Breast epithelium (tissue), 3 donors: Measurements from ENCODE around the gene SEH1L.

Experiments
- CTCF ChIP-seq, 3 donors: fragments of 450-650 bp; IDR thresholded peaks; one replicate each; pipeline ENCODE4 v1.5.1; 2016 to 2017; ENCODE audit warnings: antibody characterized with exemption in 3 of 3, mild to moderate bottlenecking in 3 of 3, moderate library complexity in 3 of 3
- POLR2A ChIP-seq: fragments of 450-650 bp; IDR thresholded peaks from one replicate; pipeline ENCODE4 v1.6.1; 2016; ENCODE audit warnings: antibody characterized with exemption, mild to moderate bottlenecking, moderate library complexity
- POLR2AphosphoS5 ChIP-seq, 3 donors: sonication (generic); formaldehyde crosslinking; IDR thresholded peaks; one replicate each; pipeline ENCODE4 v1.6.1; 2017; ENCODE audit warnings: antibody characterized with exemption in 3 of 3

- TF ChIP-seq CTCF (IDR thresholded peaks at IDR 0.05) (no peak), POLR2A (no peak), POLR2AphosphoS5 (IDR thresholded peaks at IDR 0.05) (no peak)
Measured at GRCh38 chr18:12921178-12921577, 26.6 kb upstream of the SEH1L start.
